Kasumi-1 (cell line): ENCODE data around the gene PLEKHB1.

ENCODE experiments used
- DNase-seq, 2 experiments: peaks; one replicate each; lab custom pipeline; 2025; lab: John Stamatoyannopoulos, UW

The PLEKHB1 gene

GRCh38 chr11:73648121-73648520, 1.7 kb downstream of the PLEKHB1 start:
- no peak for DNase-seq

- DNase-seq, result no peak
Observed at GRCh38 chr11:73648571-73649046, 2.2 kb downstream of the PLEKHB1 start.

DNA sequence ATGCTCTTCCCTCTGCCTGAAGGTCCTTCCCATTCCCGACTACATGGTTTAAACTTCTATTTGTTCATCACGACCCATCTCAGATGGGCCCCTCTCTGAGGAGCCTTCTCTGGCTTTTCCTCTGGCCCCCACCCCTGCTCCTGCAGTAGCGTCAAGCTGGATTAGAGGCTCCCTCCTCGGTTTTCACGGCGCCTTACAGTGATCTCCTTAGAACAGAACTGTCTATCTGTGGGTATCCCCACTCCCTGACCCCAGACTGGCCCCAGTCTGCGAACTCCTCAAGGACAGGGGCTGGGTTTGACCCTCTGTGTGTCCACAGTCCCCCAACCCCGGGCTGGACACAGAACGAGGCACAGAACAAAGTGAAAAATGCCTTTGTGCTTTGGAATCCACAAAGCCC, 2.8 kb downstream of the PLEKHB1 start:
- no peak for DNase-seq

GRCh38 chr11:73650400-73650799, 4.0 kb downstream of the PLEKHB1 start:
- no peak for DNase-seq

GRCh38 chr11:73651252-73651651, 4.9 kb downstream of the PLEKHB1 start:
- no peak for DNase-seq

- no peak for DNase-seq
Observed at GRCh38 chr11:73651661-73652045, 5.3 kb downstream of the PLEKHB1 start.

DNA sequence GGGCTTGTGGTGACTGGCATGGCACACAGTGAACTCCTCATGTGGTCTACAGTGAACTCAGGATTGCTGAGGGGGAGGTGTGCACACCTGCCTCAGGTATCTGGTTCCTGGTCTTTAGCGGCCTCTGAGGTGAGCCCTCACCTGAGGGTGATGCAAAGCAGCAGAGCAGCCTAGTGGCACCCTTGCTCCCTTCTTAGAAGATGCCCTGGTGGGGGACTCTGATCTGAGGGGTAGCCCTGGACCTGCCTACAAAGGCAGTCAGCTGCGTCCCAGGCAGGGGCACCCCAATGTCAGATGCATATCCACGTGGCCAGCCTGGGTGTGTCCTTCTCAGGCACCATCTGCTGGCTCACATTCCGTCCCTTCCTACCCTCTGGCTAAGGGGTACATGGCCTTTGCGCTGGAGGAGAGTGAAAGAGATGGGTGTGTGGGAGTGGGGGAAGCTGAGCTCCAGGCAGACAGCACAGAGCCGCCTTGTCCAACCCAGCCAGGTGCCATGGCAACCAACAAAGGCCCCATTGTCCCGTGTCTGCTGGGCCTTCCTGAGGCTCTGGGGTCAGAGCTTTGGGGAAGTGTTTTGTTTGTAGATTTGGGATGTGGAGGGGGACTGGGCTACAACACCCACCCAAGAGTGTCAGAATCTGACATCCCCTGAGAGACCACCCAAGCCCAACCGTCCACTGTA, 5.8 kb downstream of the PLEKHB1 start:
- no peak for DNase-seq

DNA sequence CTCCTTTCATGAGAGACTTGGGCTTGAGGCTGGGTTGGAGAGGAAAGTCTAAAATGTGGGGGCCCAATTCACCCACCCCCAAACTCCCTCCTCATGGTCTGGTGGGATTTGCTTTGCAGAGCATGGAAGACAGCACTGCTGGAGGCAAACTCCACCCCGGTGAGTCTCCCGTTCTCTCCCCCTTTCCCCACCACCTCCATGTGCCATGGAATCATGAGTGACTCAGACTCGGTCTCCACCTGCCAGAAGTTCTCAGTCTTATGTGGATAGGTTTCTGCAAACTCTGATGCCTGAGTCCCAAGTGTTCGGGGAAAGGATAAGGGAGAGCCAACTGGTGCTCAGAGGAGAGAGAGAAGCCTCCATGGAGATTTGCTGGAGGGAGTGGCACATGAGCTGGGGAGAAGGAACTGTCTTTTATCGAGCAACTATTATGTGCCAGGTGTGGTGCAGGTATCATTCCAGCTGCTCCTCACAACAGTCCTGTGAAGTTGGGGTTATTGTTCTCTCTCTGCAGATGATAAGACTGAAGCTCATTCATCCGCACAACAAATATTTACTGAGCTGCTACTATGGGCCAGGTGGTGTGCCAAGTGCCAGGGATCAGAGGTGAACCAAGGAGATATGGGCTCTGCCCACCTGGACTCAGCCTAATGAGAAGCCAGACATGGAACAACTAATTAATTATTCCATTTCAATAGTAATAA, 6.6 kb downstream of the PLEKHB1 start:
- no peak for DNase-seq

GRCh38 chr11:73653996-73654395, 7.6 kb downstream of the PLEKHB1 start:
- no peak for DNase-seq

GRCh38 chr11:73654482-73655021, 8.2 kb downstream of the PLEKHB1 start:
- DNase-seq, result no peak

DNA sequence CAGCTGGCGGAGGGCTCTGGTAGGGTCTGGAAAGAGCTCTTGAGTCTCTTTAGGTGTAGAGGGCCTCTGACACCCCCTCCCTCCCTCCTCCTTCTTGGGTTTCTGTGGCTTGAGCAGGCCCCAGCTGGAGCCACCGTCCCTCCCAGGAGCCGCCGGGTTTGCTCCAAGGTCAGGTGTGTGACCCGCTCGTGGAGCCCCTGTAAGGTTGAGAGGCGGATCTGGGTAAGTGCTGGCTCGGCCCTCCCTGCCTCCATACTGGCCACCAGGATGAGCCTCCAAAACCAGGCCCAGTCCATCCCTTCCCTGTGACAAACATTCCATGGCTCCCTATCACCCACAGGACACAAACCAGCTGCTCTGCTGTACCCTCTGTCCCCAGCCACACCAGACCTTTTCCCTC, 9.3 kb downstream of the PLEKHB1 start:
- no peak for DNase-seq

- no peak for DNase-seq
Observed at GRCh38 chr11:73656985-73657384, 10.6 kb downstream of the PLEKHB1 start.

DNA sequence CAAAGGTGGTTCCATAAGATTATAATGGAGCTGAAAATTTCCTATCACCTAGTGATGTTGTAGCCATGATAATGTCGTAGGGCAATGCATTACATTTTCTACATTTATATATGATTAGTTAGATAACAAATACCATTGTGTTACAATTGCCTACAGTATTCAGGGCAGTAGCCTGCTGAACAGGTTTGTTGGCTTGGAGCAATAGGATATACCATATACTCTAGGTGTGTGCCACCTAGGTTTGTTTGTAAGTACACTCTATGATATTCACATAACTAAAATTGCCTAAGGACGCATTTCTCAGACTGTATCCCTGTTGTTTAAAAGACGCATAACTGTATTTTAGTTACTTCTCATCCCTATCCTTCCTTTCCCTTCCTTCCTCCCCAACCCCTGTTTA, 13.6 kb downstream of the PLEKHB1 start:
- DNase-seq, result no peak

DNA sequence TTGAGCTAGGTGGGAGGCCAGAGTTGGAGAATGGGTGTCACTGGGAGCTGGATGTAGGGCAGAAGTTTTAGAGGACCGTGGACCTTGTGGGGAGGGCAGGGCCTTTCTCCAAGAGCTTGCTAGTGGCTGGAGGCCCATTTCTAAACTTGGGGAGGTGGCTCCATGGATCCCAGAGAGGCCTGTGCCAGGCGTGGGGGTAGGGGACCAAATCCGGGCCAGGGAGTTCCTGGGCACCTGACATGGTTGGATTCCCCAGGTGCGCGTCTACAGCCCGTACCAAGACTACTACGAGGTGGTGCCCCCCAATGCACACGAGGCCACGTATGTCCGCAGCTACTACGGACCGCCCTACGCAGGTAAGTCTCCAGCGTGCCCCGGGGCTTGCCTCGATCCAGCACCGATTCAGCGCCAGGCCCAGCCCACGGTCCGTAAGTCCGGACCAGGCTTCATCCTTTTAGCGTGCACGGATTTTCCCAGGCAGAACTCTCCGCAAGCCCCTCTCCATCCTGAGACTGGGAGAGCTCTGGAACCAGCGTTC, 14.2 kb downstream of the PLEKHB1 start:
- no peak for DNase-seq

DNA sequence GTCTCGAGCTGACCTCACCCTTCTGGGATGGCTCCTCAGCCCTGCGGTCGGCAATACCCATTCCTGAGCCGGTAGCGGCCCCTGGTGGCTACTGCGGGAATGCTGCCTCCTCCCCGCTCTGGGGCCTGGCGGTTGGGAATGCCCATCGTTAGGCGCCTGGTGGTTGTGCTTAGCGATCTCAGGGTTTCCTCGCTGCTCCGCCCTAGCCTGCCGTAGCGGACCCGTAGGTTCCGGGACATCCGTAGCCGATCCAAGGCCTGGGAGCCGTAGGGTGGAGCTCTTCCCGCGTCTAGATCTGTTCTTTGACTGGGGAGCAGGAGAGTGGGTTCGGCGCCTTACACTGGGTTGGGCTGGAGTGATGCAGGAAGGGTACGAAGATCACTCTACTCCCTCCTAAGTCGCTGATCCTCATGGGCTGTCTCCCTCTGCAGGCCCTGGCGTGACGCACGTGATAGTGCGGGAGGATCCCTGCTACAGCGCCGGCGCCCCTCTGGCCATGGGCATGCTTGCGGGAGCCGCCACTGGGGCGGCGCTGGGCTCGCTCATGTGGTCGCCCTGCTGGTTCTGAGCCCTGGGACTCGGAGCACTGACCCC, 14.8 kb downstream of the PLEKHB1 start:
- DNase-seq, result peak; percentile 83

- DNase-seq, result no peak
Observed at GRCh38 chr11:73662445-73663157, 16.2 kb downstream of the PLEKHB1 start.

DNA sequence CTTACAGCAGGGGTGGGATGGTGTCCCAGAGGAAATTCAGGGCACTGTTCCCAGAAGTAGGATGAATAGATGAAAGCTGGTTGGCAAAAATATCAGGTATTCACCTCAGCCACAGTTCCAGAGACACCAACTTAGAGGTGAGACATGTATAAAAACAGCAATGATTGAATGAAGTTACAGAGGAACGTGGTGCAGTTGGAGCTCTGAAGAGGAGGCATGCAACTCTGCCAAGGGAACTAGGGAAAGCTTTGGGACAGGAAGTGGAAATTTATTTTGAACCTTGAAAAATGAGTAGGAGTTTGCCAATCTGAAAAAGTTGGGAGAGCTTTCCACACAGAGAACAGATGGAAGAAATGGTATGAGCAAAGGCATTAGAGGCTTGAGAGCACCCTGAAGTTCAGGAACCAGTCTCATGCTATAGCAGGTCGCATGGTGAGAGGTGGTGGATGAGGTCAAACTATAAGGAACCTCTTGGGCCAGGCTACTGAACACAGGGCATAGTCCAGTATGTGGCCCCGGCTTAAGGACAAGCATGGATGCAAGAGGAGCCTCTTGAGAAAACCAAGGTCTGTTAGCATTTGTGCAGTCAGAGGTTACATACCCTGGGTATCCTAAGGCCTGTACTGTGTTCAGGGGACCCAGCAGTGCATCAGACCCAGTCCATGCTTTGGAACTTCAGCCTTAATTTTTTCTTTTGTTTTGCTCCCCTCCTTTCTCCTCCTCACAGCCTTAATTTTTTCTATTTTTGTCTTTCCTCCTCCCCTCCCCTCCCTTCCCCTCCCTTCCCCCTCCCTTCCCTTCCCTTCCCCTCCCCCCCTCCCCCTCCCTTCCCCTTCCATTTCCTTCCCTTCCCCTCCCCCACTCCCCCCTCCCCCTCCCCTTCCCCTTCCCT, 17.5 kb downstream of the PLEKHB1 start:
- DNase-seq, result no peak

- no peak for DNase-seq
Observed at GRCh38 chr11:73664877-73665276, 18.5 kb downstream of the PLEKHB1 start.

DNA sequence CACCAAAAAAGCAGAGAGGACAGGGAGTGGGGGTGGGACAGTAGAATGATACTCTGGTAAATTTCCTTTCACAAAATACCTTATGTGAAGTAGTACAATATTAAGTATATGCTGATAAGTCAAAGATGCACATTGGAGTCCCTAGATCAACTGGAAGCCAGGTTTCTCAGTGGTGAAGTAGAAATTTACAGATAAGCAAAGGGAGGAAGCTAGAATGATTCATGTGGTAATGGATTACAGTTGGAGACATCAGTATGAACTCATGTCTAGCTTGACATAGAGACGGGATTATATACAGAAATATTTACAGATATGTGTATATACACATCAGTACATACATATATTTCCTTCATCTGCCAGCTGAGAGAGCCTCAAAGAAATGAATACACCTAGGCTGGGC, 21.5 kb downstream of the PLEKHB1 start:
- DNase-seq, result no peak

DNA sequence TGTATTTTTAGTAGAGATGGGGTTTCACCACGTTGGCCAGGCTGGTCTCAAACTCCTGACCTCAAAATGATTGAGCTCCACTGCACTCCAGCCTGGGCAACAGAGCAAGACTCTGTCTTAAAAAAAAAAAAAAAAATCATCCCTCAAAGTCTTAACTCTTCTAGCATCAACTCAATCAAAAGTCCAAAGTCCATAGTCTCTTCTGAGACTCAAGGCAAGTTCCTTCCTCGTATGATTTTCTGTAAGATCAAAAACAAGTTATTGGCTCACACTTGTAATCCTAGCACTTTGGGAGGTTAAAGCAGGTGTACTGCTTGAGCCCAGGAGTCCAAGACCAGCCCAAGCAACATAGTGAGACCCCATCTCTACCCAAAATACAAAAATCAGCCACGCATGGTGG, 24.4 kb downstream of the PLEKHB1 start:
- no peak for DNase-seq

- no peak for DNase-seq
Observed at GRCh38 chr11:73671701-73672100, 25.3 kb downstream of the PLEKHB1 start.
